Activated naive CD8-positive, alpha-beta T cell treated with anti-CD3 and anti-CD28 coated beads, Interleukin-2, amount 10 ng/mL, durations not matched to agents 7 days and 5 days (primary cell): ENCODE data around the gene CHCHD6. TPM values are rescaled to one million over a fixed set of nuclear protein-coding genes. Genes with fewer than 3 reads are reported as not detected.

Experiments used
- ATAC-seq: fragments of 150-1000 bp; cut with Tn5 transposase; one replicate; pipeline ENCODE4 v1.10.0; 2021; ENCODE audit warnings: low read depth, moderate library complexity
- POLR2A ChIA-PET: fragments of 350-600 bp; sonication (Branson Sonifier 250); formaldehyde crosslinking; loops from one replicate; lab custom pipeline; 2021; ENCODE audit warnings: antibody characterized with exemption; lab: Charles Lee
- DNase-seq: peaks from one replicate; pipeline ENCODE4 v3.0.0; 2021
- H3K27ac Mint-ChIP-seq: one replicate; pipeline ENCODE4 v1.8.0; 2022; ENCODE audit warnings: mild to moderate bottlenecking, mixed read lengths
- H3K27me3 Mint-ChIP-seq: one replicate; pipeline ENCODE4 v1.8.0; 2022; ENCODE audit warnings: mild to moderate bottlenecking, moderate library complexity, mixed read lengths
- H3K36me3 Mint-ChIP-seq: one replicate; pipeline ENCODE4 v1.8.0; 2021; ENCODE audit warnings: mild to moderate bottlenecking, mixed read lengths
- H3K4me1 Mint-ChIP-seq: one replicate; pipeline ENCODE4 v1.8.0; 2021; ENCODE audit warnings: mixed read lengths
- H3K4me3 Mint-ChIP-seq: one replicate; pipeline ENCODE4 v1.8.0; 2022; ENCODE audit warnings: mild to moderate bottlenecking, moderate library complexity, mixed read lengths
- H3K9me3 Mint-ChIP-seq: one replicate; pipeline ENCODE4 v1.8.0; 2021; ENCODE audit warnings: mixed read lengths
- total RNA-seq, 2 experiments: library from RNA; stranded (reverse); gene quantifications; one replicate each; pipeline ENCODE4 v1.2.3, GENCODE V29; 2021

The CHCHD6 gene
- total RNA-seq, 2 experiments from 2014 or later = 5.6 to 7.8 TPM

DNA sequence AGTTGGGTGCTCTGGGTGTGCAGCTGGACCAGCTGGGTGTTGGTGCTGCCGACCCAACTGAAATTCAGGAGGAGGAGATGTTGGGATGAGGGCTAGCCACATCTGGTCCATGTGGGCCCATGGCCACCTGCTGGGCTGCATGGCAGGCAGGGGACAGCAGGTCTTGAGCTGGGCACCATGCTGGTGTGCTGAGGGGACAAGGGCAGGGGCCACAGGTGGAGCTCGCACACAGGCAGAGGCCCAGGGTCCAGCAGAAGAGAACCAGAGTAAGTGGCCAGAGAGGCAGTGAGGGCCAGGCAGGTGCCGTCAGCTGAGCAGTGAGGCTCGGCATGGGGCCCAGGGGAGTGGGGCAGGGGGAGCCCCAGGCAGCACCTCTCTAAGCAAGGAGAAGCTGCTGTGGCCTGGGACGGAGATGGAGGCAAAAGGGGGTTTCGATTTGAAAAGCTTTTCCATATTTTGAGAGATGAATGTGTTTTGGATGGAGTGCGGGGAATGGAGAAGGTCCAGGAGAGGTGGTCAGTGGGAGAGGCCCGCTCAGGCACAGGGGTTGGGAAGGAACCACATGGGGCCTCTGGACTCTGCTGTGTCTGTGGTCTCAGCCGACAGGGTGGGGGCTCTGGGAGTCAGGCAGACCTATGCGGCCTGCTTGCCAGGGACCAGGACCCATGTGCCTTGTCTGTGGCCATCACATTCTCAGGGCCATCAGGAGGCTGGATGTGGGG, 248.4 kb downstream of the CHCHD6 start:
- ATAC-seq = no peak
- Mint-ChIP-seq H3K4me1 (peaks cover 2% of the 10 kb centered on the region), H3K9me3 (no peaks in the 10 kb centered on the region), H3K27ac (no peak overlapping the region), H3K27me3 (no peaks in the 10 kb centered on the region), H3K4me3 (no peak overlapping the region), H3K36me3 (no peaks in the 10 kb centered on the region)
- POLR2A ChIA-PET = interaction anchor here (0.6 kb wide), 1 partner anchor 39 kb away, joined by 3 read pairs; no protein-coding TSS in a partner anchor
- no peak for DNase-seq

DNA sequence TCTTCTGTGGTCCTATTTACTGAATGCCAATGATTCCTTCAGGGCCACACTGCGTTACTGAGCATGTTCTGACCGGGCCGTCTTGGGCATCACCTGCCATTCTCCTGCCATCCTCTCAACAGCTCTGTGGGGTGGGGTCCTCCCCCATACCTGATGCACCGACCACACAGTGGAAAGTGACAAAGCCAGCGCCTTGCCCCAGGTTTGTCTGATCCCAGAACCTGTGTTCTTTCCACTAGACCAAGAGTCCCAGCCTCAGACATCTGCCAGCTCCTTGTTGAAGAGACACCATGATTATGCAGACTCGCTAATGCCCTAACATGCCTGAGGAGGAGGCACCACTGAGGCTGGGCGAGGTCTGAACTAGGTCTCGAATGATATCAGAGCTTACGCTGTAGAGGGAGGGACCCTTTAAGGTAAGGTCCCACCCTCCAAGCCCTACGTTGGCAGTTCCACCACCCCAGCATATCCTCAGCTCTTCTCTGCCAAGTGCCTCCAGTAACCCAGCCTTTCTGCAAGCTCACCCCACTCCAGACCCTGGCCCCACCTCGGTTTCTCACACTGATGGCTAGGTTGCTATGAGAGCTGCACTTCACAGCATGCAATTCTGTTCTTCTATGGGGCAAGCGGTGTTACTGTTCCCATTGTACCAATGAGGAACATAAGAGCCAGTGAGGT, 249.1 kb downstream of the CHCHD6 start:
- no peaks in the 10 kb centered on the region for H3K9me3 Mint-ChIP-seq
- no peaks in the 10 kb centered on the region for H3K36me3 Mint-ChIP-seq
- no peak overlapping the region for H3K4me3 Mint-ChIP-seq
- POLR2A ChIA-PET = no interaction called here
- peaks cover 2% of the 10 kb centered on the region for H3K4me1 Mint-ChIP-seq
- no peak for ATAC-seq
- no peaks in the 10 kb centered on the region for H3K27me3 Mint-ChIP-seq
- DNase-seq = no peak
- H3K27ac Mint-ChIP-seq = no peak overlapping the region

DNA sequence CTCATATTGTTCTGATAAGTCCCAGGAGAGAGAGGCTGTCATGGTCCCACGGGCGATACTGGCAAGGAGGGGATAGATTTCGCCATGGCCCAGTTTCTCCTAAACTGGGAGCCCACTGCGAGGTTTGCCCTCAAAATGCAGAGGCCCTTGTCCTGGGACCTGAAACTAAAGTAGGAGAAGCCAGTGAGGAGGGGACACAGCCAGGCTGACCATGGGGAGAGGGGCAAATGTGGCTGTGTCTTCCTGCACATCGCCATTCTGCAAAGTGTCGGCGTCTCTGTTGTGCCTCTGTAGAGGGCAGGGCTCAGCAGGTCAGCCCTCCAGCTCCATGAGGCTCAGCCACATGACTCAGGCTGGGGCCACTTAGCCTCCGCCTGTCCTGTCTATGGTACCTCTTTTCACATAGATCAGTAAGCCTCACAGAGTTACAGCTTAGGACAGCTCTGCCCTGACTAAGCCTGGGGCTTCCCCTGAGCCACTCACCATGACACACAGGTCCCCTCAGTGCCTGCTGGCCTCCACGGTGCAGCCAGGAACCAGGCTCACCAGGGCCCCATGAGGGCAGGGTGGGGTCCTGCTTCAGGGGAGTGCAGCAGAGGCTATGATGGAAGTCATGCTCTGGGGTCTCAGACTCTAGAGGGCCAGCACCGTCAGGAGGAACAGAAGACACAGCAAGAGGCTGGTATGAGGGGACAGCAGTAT, 250.3 kb downstream of the CHCHD6 start:
- H3K27me3 Mint-ChIP-seq = no peaks in the 10 kb centered on the region
- DNase-seq = no peak
- H3K27ac Mint-ChIP-seq = no peak overlapping the region
- H3K4me1 Mint-ChIP-seq = no peaks in the 10 kb centered on the region
- no peaks in the 10 kb centered on the region for H3K36me3 Mint-ChIP-seq
- no peak overlapping the region for H3K4me3 Mint-ChIP-seq
- no peaks in the 10 kb centered on the region for H3K9me3 Mint-ChIP-seq
- POLR2A ChIA-PET = no interaction called here
- ATAC-seq = no peak

DNA sequence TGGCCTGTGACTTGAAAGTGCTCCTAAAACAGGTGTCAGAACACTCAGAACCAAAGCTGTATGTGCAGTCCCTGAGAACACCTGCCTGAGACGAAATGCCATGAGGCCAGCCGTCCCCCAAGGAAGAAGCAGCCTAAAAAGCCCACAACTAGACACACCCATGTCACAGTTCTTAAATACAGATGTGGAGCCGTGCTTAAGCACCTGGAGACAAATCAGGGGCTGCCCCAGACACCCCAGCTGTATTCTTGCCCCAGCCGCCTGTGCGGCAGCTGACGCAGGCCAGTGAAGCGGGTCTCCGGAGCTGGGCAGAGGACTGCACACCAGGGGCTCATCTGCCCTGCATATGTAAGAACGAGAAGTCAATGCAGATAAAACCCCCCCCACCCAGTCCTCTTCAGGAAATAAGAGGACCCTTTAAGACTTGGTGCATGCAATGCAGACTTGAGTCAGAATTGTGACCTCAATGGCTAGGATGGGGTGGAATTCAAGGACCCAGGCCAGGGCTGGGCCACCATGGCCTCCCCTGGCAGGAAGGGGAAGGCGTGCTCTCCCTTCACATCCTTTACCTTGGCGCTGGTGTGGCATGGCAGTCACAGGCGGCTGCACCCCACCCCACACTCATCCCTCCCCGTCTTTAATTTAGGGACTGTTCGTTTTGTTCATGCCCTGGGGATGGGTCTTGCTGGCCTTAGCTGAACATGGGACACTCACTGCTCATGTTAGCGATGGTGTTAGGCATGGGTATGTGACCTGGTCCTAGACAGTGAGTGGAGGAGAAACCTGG, 251.2 kb downstream of the CHCHD6 start:
- H3K27ac Mint-ChIP-seq = no peak overlapping the region
- no peak overlapping the region for H3K4me3 Mint-ChIP-seq
- no peaks in the 10 kb centered on the region for H3K36me3 Mint-ChIP-seq
- H3K4me1 Mint-ChIP-seq = no peaks in the 10 kb centered on the region
- POLR2A ChIA-PET = no interaction called here
- ATAC-seq (no peak), DNase-seq (no peak)
- H3K9me3 Mint-ChIP-seq = no peaks in the 10 kb centered on the region
- H3K27me3 Mint-ChIP-seq = no peaks in the 10 kb centered on the region

GRCh38 chr3:126956361-126956760, 252.3 kb downstream of the CHCHD6 start:
- ATAC-seq (no peak), DNase-seq (no peak)
- POLR2A ChIA-PET = no interaction called here
- no peaks in the 10 kb centered on the region for H3K4me1 Mint-ChIP-seq
- H3K27ac Mint-ChIP-seq = no peak overlapping the region
- H3K36me3 Mint-ChIP-seq = no peaks in the 10 kb centered on the region
- no peaks in the 10 kb centered on the region for H3K27me3 Mint-ChIP-seq
- no peak overlapping the region for H3K4me3 Mint-ChIP-seq
- H3K9me3 Mint-ChIP-seq = no peaks in the 10 kb centered on the region

GRCh38 chr3:126956866-126957650, 253.0 kb downstream of the CHCHD6 start:
- no peaks in the 10 kb centered on the region for H3K9me3 Mint-ChIP-seq
- POLR2A ChIA-PET = no interaction called here
- no peaks in the 10 kb centered on the region for H3K4me1 Mint-ChIP-seq
- no peak overlapping the region for H3K27ac Mint-ChIP-seq
- DNase-seq = no peak
- no peaks in the 10 kb centered on the region for H3K36me3 Mint-ChIP-seq
- no peak for ATAC-seq
- H3K4me3 Mint-ChIP-seq = no peak overlapping the region
- no peaks in the 10 kb centered on the region for H3K27me3 Mint-ChIP-seq

- Mint-ChIP-seq H3K4me1 (no peaks in the 10 kb centered on the region), H3K9me3 (no peaks in the 10 kb centered on the region), H3K27me3 (no peaks in the 10 kb centered on the region), H3K4me3 (no peak overlapping the region), H3K27ac (no peak overlapping the region), H3K36me3 (no peaks in the 10 kb centered on the region)
- DNase-seq = no peak
- ATAC-seq = no peak
- POLR2A ChIA-PET = no interaction called here
Measured at GRCh38 chr3:126957776-126958637, 254.0 kb downstream of the CHCHD6 start.

- DNase-seq (no peak), ATAC-seq (no peak)
- H3K4me3 Mint-ChIP-seq = no peak overlapping the region
- no peaks in the 10 kb centered on the region for H3K27me3 Mint-ChIP-seq
- no peaks in the 10 kb centered on the region for H3K4me1 Mint-ChIP-seq
- H3K36me3 Mint-ChIP-seq = no peaks in the 10 kb centered on the region
- no peak overlapping the region for H3K27ac Mint-ChIP-seq
- POLR2A ChIA-PET = no interaction called here
- no peaks in the 10 kb centered on the region for H3K9me3 Mint-ChIP-seq
Measured at GRCh38 chr3:126958638-126959085, 254.6 kb downstream of the CHCHD6 start.

GRCh38 chr3:126959136-126959920, 255.3 kb downstream of the CHCHD6 start:
- Mint-ChIP-seq H3K4me3 (no peak overlapping the region), H3K27ac (no peak overlapping the region), H3K27me3 (no peaks in the 10 kb centered on the region), H3K36me3 (no peaks in the 10 kb centered on the region), H3K4me1 (no peaks in the 10 kb centered on the region), H3K9me3 (no peaks in the 10 kb centered on the region)
- POLR2A ChIA-PET = no interaction called here
- no peak for DNase-seq
- no peak for ATAC-seq

- Mint-ChIP-seq H3K4me3 (no peak overlapping the region), H3K36me3 (no peaks in the 10 kb centered on the region), H3K27ac (no peak overlapping the region), H3K9me3 (no peaks in the 10 kb centered on the region), H3K4me1 (no peaks in the 10 kb centered on the region), H3K27me3 (no peaks in the 10 kb centered on the region)
- DNase-seq (no peak), ATAC-seq (no peak)
- POLR2A ChIA-PET = no interaction called here
Measured at GRCh38 chr3:126959921-126960603, 256.0 kb downstream of the CHCHD6 start.

DNA sequence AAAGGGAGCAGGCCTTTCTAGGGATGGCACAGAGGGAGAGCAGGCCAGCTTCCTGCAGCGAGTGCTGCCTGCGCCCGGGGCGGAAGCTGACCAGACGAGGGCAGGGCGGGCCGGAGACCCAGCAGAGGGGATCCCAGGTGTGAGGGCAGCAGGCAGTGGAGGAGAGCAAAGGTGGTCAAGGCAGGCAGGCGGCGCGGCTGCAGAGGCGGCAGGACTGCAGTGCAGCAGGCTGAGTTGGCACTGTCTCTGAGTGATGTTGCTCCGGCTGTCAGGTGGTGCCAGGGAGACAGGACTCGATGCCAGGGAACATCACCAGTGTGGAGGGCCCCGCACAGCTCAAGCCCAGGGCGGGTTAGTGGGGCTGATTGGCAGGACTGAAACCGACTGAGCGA, 256.6 kb downstream of the CHCHD6 start:
- Mint-ChIP-seq H3K27me3 (no peaks in the 10 kb centered on the region), H3K36me3 (no peaks in the 10 kb centered on the region), H3K27ac (no peak overlapping the region), H3K4me3 (no peak overlapping the region), H3K9me3 (no peaks in the 10 kb centered on the region), H3K4me1 (no peaks in the 10 kb centered on the region)
- DNase-seq (no peak), ATAC-seq (no peak)
- POLR2A ChIA-PET = no interaction called here
